ENCODE data around the gene NT5C1A. TPM values are rescaled to one million over a fixed set of nuclear protein-coding genes. Genes with fewer than 3 reads are reported as not detected.

Gene NT5C1A
- total and polyA plus RNA-seq, 11 donors, result 2.0 to 46.6 (median 17.2) TPM

GRCh38 chr1:39645411-39646043 is 26.4 kb downstream of the NT5C1A start:
- no peaks in the 10 kb centered on the region for H3K36me3 ChIP-seq
- H3K27me3 ChIP-seq, result no peaks in the 10 kb centered on the region
- no peak overlapping the region for H3K4me3 ChIP-seq
- peak overlapping the region in 10 of 12 donors; percentile 13 to 93 (median 59) for H3K27ac ChIP-seq
- H3K9me3 ChIP-seq, result no peaks in the 10 kb centered on the region
- ATAC-seq (no peak), DNase-seq (no peak)
- WGBS, 4 donors, result 80 to 90% (median 84%) methylated on average over 3 of the region's 3 CpGs
- H3K4me1 ChIP-seq, result peaks cover 0 to 54% (median 20%) of the 10 kb centered on the region in 12 donors
- TF ChIP-seq CTCF (IDR thresholded peaks at IDR 0.05) (no peak), POLR2A (IDR thresholded peaks at IDR 0.05) (no peak)
- intact Hi-C loops (cut with DNase I), result no loop called here

GRCh38 chr1:39643705-39644104 is 28.2 kb downstream of the NT5C1A start:
- Histone ChIP-seq H3K4me3 (no peak overlapping the region), H3K27ac (peak overlapping the region in 1 of 12 donors; percentile 70), H3K36me3 (no peaks in the 10 kb centered on the region), H3K4me1 (peaks cover 0 to 56% (median 20%) of the 10 kb centered on the region in 12 donors), H3K9me3 (no peaks in the 10 kb centered on the region), H3K27me3 (peaks cover 0 to 11% (median 0%) of the 10 kb centered on the region in 9 donors)
- TF ChIP-seq CTCF (IDR thresholded peaks at IDR 0.05) (no peak), POLR2A (IDR thresholded peaks at IDR 0.05) (no peak)
- ATAC-seq (no peak), DNase-seq (no peak)
- intact Hi-C loops (cut with DNase I), result no loop called here
- WGBS, 4 donors, result 89 to 93% (median 89%) methylated on average over 3 of the region's 3 CpGs

- no peak for TF ChIP-seq POLR2A (IDR thresholded peaks at IDR 0.05)
- no peak for TF ChIP-seq CTCF (IDR thresholded peaks at IDR 0.05)
- Histone ChIP-seq H3K27ac (peak overlapping the region in 5 of 12 donors; percentile 15 to 74 (median 67)), H3K9me3 (no peaks in the 10 kb centered on the region), H3K4me3 (no peak overlapping the region), H3K36me3 (no peaks in the 10 kb centered on the region), H3K4me1 (peaks cover 0 to 47% (median 19%) of the 10 kb centered on the region in 12 donors), H3K27me3 (peaks cover 0 to 20% (median 0%) of the 10 kb centered on the region in 9 donors)
- intact Hi-C loops (cut with DNase I), result no loop called here
- DNase-seq, result peak in 1 of 5 donors; percentile 46
- 43 to 53% (median 46%) methylated on average over 4 of the region's 4 CpGs for WGBS, 4 donors
- no peak for ATAC-seq
These were observed 29.1 kb downstream of the NT5C1A start for GRCh38 chr1:39642796-39643195.

GRCh38 chr1:39640861-39641260 is 31.0 kb downstream of the NT5C1A start:
- H3K36me3 ChIP-seq, result no peaks in the 10 kb centered on the region
- H3K27ac ChIP-seq, result peak overlapping the region in 5 of 12 donors; percentile 77 to 96 (median 89)
- no peak overlapping the region for H3K4me3 ChIP-seq
- intact Hi-C loops (cut with DNase I), result no loop called here
- TF ChIP-seq POLR2A (IDR thresholded peaks at IDR 0.05) (no peak), CTCF (IDR thresholded peaks at IDR 0.05) (no peak)
- H3K4me1 ChIP-seq, result peaks cover 0 to 29% (median 9%) of the 10 kb centered on the region in 12 donors
- 90 to 94% (median 93%) methylated on average over 8 of the region's 8 CpGs for WGBS, 4 donors
- ATAC-seq, result no peak
- DNase-seq, result peak in 1 of 5 donors; percentile 9
- peaks cover 0 to 21% (median 0%) of the 10 kb centered on the region in 9 donors for H3K27me3 ChIP-seq
- no peaks in the 10 kb centered on the region for H3K9me3 ChIP-seq

Measured in heart left ventricle (tissue), 16 donors.